BJ (cell line): ENCODE measurements around the gene DNAH14. TPM values are rescaled to one million over a fixed set of nuclear protein-coding genes. Genes with fewer than 3 reads are reported as not detected.
"Not testable (repeated sequence)": the region's sequence is repeated elsewhere in the genome, so short reads cannot be mapped to it uniquely, and the experiment has no call there.

Experiments
- CTCF ChIA-PET: fragments of 350-600 bp; formaldehyde crosslinking; extraction: SDS; loops from one replicate; lab custom pipeline; 2021; ENCODE audit warnings: antibody characterized with exemption, inconsistent platforms; lab: Yijun Ruan, JAX
- POLR2A ChIA-PET: fragments of 300-600 bp; sonication (Branson Sonifier 250); formaldehyde crosslinking; extraction: SDS; loops from one replicate; lab custom pipeline; 2021; ENCODE audit warnings: antibody characterized with exemption; lab: Charles Lee
- DNase-seq: peaks from one replicate; pipeline ENCODE4 v3.0.0-alpha.2; 2011; ENCODE audit warnings: low read depth
- H3K27me3 ChIP-seq: 2 replicates; pipeline ENCODE4 v1.6.0; 2011; ENCODE audit warnings: low read length; ENCODE audit not compliant: control insufficient read depth, insufficient read depth
- H3K36me3 ChIP-seq: 2 replicates; pipeline ENCODE4 v1.5.1; 2011; ENCODE audit warnings: low read length; ENCODE audit not compliant: control insufficient read depth, insufficient read depth
- H3K4me3 ChIP-seq: 2 replicates; pipeline ENCODE4 v1.5.1; 2011; ENCODE audit warnings: low read depth, mild to moderate bottlenecking, control low read depth, low read length
- CTCF ChIP-seq: IDR thresholded peaks from 2 replicates; pipeline ENCODE4 v1.5.1; 2011; ENCODE audit warnings: low read depth, mild to moderate bottlenecking, control low read depth, inconsistent platforms, low read length, moderate library complexity; ENCODE audit not compliant: insufficient read depth
- polyA plus RNA-seq: library from polyadenylated mRNA; depleted of rRNA; stranded (reverse); fragments of >200 nt; gene quantifications from 2 replicates; pipeline ENCODE4 v1.2.3, GENCODE V29; 2011

Gene DNAH14
- polyA plus RNA-seq, 1 experiment, result 1.6 TPM

DNA sequence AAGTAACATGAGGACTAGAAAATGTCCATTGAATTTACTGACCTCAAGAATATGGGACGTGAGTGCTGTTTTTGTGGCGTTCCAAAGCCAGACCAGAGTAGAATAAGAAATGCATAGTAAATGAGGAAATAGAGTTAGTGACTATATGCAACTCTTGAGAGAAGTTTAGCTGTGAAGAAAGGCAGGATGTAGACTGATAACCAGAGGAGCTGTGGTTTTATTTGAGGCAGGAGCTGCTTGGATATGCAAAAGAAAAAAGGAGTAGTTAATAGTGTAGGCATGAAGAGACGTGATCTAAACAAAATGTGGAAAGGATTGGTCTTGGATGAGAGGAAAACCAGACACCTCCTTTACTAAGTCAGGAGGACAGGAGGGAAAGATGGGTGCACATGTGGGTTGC is 28.2 kb downstream of the DNAH14 start:
- H3K27me3 ChIP-seq, result no peaks in the 10 kb centered on the region
- POLR2A ChIA-PET, result no interaction called here
- H3K36me3 ChIP-seq, result no peaks in the 10 kb centered on the region
- no peak for DNase-seq
- no peak for TF ChIP-seq CTCF
- CTCF ChIA-PET, result no interaction called here
- no peak overlapping the region for H3K4me3 ChIP-seq

GRCh38 chr1:224958490-224958889 is 29.0 kb downstream of the DNAH14 start:
- TF ChIP-seq CTCF, result no peak
- ChIA-PET CTCF (interaction anchor here (0.6 kb wide), 1 partner anchor 28 kb away, joined by 3 read pairs; no protein-coding TSS in a partner anchor), POLR2A (no interaction called here)
- no peak for DNase-seq
- no peaks in the 10 kb centered on the region for H3K36me3 ChIP-seq
- H3K27me3 ChIP-seq, result no peaks in the 10 kb centered on the region
- no peak overlapping the region for H3K4me3 ChIP-seq

DNA sequence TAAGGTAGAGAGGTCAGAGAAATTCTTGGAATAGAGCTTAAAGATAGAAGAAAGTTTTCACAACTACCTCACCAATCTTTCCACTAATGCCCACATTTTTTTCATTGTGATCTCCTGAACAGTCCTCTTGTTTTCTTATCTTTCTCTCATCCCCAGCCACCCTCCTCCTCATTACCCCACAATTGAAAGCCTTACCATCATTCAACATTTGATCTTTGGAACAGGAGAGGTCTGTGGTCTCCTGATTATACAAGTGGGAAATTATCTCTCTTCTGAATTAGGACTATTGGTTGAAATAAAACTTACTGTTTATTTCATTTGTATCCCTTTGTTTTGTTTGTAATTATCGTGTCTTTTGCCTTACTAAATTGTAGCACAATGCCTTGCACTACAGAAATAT is 29.6 kb downstream of the DNAH14 start:
- POLR2A ChIA-PET, result no interaction called here
- TF ChIP-seq CTCF, result no peak
- CTCF ChIA-PET, result interaction anchor here (0.6 to 1.5 kb wide), 2 partner anchors 29 to 36 kb away, joined by 3 read pairs; no protein-coding TSS in a partner anchor

GRCh38 chr1:224959656-224960055 is 30.2 kb downstream of the DNAH14 start:
- Histone ChIP-seq H3K4me3 (no peak overlapping the region), H3K36me3 (no peaks in the 10 kb centered on the region), H3K27me3 (no peaks in the 10 kb centered on the region)
- no peak for TF ChIP-seq CTCF
- ChIA-PET CTCF (interaction anchor here (1.5 kb wide), 1 partner anchor 37 kb away, joined by 3 read pairs; no protein-coding TSS in a partner anchor), POLR2A (no interaction called here)
- no peak for DNase-seq

More for the DNA sequence above, 29.6 kb downstream of the DNAH14 start:
- no peaks in the 10 kb centered on the region for H3K27me3 ChIP-seq
- H3K4me3 ChIP-seq, result no peak overlapping the region
- no peaks in the 10 kb centered on the region for H3K36me3 ChIP-seq
- no peak for DNase-seq

- POLR2A ChIA-PET, result no interaction called here
- H3K27me3 ChIP-seq, result no peaks in the 10 kb centered on the region
- no peaks in the 10 kb centered on the region for H3K36me3 ChIP-seq
- no peak for TF ChIP-seq CTCF
- CTCF ChIA-PET, result no interaction called here
- no peak for DNase-seq
- H3K4me3 ChIP-seq, result no peak overlapping the region
Observed at GRCh38 chr1:224980181-224980580, 50.7 kb downstream of the DNAH14 start.

DNA sequence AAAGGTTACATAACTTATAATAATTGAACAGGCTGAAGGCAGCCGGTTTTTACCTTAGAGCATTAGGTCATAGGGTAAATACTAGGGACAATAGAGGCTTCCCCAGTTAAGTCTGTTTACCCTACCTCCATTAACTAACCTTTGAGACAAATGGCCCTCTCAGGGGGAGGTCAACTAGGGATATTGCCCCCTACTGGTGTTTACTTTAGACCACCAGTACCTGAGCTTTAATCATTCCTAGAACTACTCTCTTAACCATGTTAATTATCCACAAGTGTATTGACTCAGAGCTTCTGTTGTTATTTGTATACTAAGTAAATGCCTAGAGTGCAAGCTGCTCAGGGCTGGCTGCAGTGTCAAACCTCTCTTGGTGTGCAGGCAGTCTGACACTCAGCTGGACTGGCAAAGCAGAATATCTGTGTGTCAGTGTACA is 52.5 kb downstream of the DNAH14 start:
- CTCF ChIA-PET, H3K4me3 ChIP-seq, H3K36me3 ChIP-seq, DNase-seq, POLR2A ChIA-PET, H3K27me3 ChIP-seq: not testable (repeated sequence)
